ENCODE measurements around the gene CCDC192.

DNA sequence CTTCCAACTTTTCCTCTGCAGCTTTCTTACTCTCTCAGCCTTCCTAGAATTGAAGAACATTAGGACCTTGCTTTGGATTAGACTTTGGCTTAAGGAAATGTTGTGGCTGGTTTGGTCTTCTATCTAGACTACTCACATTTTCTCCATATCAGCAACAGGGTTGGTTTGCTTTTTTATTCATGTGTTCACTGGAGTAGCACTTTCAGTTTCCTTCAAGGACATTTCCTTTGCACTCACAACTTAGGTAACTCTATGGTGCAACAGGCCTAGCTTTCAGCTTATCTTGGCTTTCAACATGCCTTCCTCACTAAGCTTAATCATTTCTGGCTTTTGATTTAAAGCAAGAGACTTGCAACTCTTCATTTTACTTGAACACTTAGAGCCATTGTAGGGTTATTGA lies 153.1 kb downstream of the CCDC192 start:
- TF ChIP-seq, protein P1, sequence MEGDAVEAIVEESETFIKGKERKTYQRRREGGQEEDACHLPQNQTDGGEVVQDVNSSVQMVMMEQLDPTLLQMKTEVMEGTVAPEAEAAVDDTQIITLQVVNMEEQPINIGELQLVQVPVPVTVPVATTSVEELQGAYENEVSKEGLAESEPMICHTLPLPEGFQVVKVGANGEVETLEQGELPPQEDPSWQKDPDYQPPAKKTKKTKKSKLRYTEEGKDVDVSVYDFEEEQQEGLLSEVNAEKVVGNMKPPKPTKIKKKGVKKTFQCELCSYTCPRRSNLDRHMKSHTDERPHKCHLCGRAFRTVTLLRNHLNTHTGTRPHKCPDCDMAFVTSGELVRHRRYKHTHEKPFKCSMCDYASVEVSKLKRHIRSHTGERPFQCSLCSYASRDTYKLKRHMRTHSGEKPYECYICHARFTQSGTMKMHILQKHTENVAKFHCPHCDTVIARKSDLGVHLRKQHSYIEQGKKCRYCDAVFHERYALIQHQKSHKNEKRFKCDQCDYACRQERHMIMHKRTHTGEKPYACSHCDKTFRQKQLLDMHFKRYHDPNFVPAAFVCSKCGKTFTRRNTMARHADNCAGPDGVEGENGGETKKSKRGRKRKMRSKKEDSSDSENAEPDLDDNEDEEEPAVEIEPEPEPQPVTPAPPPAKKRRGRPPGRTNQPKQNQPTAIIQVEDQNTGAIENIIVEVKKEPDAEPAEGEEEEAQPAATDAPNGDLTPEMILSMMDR (IDR thresholded peaks at IDR 0.05), result no peak
- TF ChIP-seq MAFK (IDR thresholded peaks at IDR 0.05; ENCODE audit: partially characterized antibody) (no peak), FOSB (CRISPR knock-in tag; IDR thresholded peaks at IDR 0.05) (no peak), POLR2A (IDR thresholded peaks at IDR 0.05; ENCODE audit: low read length) (no peak), RAD21 (conservative IDR thresholded peaks at IDR 0.05 in 1 of 2, IDR thresholded peaks at IDR 0.05 in 1 of 2) (no peak), CHD2 (IDR thresholded peaks at IDR 0.05; ENCODE audit: low read length, partially characterized antibody) (no peak), JUN (IDR thresholded peaks at IDR 0.05) (no peak), CBX2 (IDR thresholded peaks at IDR 0.05; ENCODE audit: borderline replicate concordance, low read depth) (no peak), JUNB (IDR thresholded peaks at IDR 0.05) (no peak)
- TF ChIP-seq, protein P2, sequence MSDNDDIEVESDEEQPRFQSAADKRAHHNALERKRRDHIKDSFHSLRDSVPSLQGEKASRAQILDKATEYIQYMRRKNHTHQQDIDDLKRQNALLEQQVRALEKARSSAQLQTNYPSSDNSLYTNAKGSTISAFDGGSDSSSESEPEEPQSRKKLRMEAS (IDR thresholded peaks at IDR 0.05), result no peak
- TF ChIP-seq, protein P3, sequence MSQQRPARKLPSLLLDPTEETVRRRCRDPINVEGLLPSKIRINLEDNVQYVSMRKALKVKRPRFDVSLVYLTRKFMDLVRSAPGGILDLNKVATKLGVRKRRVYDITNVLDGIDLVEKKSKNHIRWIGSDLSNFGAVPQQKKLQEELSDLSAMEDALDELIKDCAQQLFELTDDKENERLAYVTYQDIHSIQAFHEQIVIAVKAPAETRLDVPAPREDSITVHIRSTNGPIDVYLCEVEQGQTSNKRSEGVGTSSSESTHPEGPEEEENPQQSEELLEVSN (IDR thresholded peaks at IDR 0.05; ENCODE audit: borderline replicate concordance, low read depth), result no peak
- TF ChIP-seq, protein P4, sequence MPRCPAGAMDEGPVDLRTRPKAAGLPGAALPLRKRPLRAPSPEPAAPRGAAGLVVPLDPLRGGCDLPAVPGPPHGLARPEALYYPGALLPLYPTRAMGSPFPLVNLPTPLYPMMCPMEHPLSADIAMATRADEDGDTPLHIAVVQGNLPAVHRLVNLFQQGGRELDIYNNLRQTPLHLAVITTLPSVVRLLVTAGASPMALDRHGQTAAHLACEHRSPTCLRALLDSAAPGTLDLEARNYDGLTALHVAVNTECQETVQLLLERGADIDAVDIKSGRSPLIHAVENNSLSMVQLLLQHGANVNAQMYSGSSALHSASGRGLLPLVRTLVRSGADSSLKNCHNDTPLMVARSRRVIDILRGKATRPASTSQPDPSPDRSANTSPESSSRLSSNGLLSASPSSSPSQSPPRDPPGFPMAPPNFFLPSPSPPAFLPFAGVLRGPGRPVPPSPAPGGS (IDR thresholded peaks at IDR 0.05), result no peak
